Keratinocyte (primary cell): ENCODE data around the gene TARBP1. TPM values are rescaled to one million over a fixed set of nuclear protein-coding genes. Genes with fewer than 3 reads are reported as not detected.

ENCODE experiments used
- DNase-seq: peaks from one replicate; pipeline ENCODE4 v3.0.0-alpha.2; 2011; ENCODE audit warnings: low read depth, missing footprints, low spot score
- FAIRE-seq: peaks from 2 replicates; lab custom pipeline; 2011; peaks lifted over from hg19 to GRCh38; lab: Jason Lieb, UNC
- H2AFZ ChIP-seq: 2 replicates; pipeline ENCODE4 v1.6.0; 2012; ENCODE audit warnings: low read length, control low read depth, inconsistent platforms; ENCODE audit not compliant: control insufficient read depth
- H3K27ac ChIP-seq: 2 replicates; pipeline ENCODE4 v1.5.1; 2011; ENCODE audit warnings: low read length; ENCODE audit not compliant: control insufficient read depth, insufficient read depth
- H3K27me3 ChIP-seq: 3 replicates; pipeline ENCODE4 v1.6.0; 2011; ENCODE audit warnings: low read length; ENCODE audit not compliant: control insufficient read depth, insufficient read depth; ENCODE audit errors: extremely low read depth
- H3K36me3 ChIP-seq, 2 experiments: 2 replicates in 1 of 2; 3 replicates in 1 of 2; pipeline ENCODE4 v1.5.1; 2011; ENCODE audit warnings: low read length in 2 of 2, mild to moderate bottlenecking in 1 of 2; ENCODE audit not compliant: control insufficient read depth in 2 of 2, insufficient read depth in 2 of 2; ENCODE audit errors: extremely low read depth in 1 of 2
- H3K4me1 ChIP-seq: 3 replicates; pipeline ENCODE4 v1.5.1; 2011; ENCODE audit warnings: low read length; ENCODE audit not compliant: control insufficient read depth, insufficient read depth; ENCODE audit errors: extremely low read depth
- H3K4me2 ChIP-seq: 3 replicates; pipeline ENCODE4 v1.6.0; 2011; ENCODE audit warnings: low read depth, low read length; ENCODE audit not compliant: control insufficient read depth, insufficient read depth; ENCODE audit errors: extremely low read depth
- H3K4me3 ChIP-seq, 3 experiments: fragments of 200-600 bp in 1 of 3; sonication (generic) in 1 of 3; 2 replicates in 2 of 3; 3 replicates in 1 of 3; pipeline ENCODE4 v1.5.1; 2011 to 2016; ENCODE audit warnings: low read length in 3 of 3, mild to moderate bottlenecking in 3 of 3, control low read depth in 2 of 3, inconsistent platforms in 1 of 3, low read depth in 1 of 3, mixed read lengths in 1 of 3, mixed run types in 1 of 3, moderate library complexity in 1 of 3; ENCODE audit not compliant: control insufficient read depth in 2 of 3, insufficient read depth in 2 of 3; ENCODE audit errors: extremely low read depth in 1 of 3
- H3K79me2 ChIP-seq: 2 replicates; pipeline ENCODE4 v1.6.0; 2012; ENCODE audit warnings: low read length; ENCODE audit not compliant: control insufficient read depth, insufficient read depth
- H3K9ac ChIP-seq: 3 replicates; pipeline ENCODE4 v1.6.0; 2011; ENCODE audit warnings: low read length; ENCODE audit not compliant: control insufficient read depth, insufficient read depth; ENCODE audit errors: extremely low read depth
- H3K9me1 ChIP-seq: 3 replicates; pipeline ENCODE4 v1.6.0; 2011; ENCODE audit warnings: low read length; ENCODE audit not compliant: control insufficient read depth, insufficient read depth; ENCODE audit errors: extremely low read depth
- H3K9me3 ChIP-seq: 2 replicates; pipeline ENCODE4 v1.5.1; 2012; ENCODE audit warnings: low read depth, low read length; ENCODE audit not compliant: control insufficient read depth
- H4K20me1 ChIP-seq: 3 replicates; pipeline ENCODE4 v1.6.0; 2011; ENCODE audit warnings: low read length; ENCODE audit not compliant: control insufficient read depth, insufficient read depth; ENCODE audit errors: extremely low read depth
- EZH2 ChIP-seq: IDR thresholded peaks from one replicate; pipeline ENCODE4 v1.6.1; 2012; ENCODE audit warnings: inconsistent platforms, mild to moderate bottlenecking, low read length, moderate library complexity
- dilution Hi-C: fragments of 300-500 bp; cut with MboI; formaldehyde crosslinking; loops from one replicate; pipeline ENCODE4 v1.7.0; 2020; ENCODE audit warnings: low sequenced_read_pairs; ENCODE audit not compliant: extremely low pct_ligation_motif_present
- polyA plus RNA-seq, 5 experiments: library from polyadenylated mRNA; depleted of rRNA in 3 of 5; stranded (reverse) in 3 of 5; stranded (forward) in 1 of 5; unstranded in 1 of 5; fragments of >200 nt; gene quantifications; 1 replicate in 1 of 5; 2 replicates in 3 of 5; 3 replicates in 1 of 5; pipeline versions ENCODE4 v1.2.1 to v1.2.3, GENCODE V29; 2011 to 2012; ENCODE audit warnings: missing spikeins in 2 of 5, low read depth in 1 of 5, low replicate concordance in 1 of 5
- TF ChIP-seq, protein P1 (sequence below), 3 experiments: IDR thresholded peaks in 1 of 3; conservative IDR thresholded peaks in 1 of 3; optimal IDR thresholded peaks in 1 of 3; 2 replicates in 2 of 3; 3 replicates in 1 of 3; pipeline versions ENCODE3 to v1.5.1; 2011; ENCODE audit warnings: low read length in 3 of 3, mild to moderate bottlenecking in 3 of 3, moderate library complexity in 2 of 3, control low read depth in 1 of 3, inconsistent platforms in 1 of 3; ENCODE audit not compliant: insufficient read depth in 2 of 3; ENCODE audit errors: extremely low read depth in 1 of 3

Gene TARBP1
- polyA plus RNA-seq, 1 donor (not counting 4 experiments of a cell fraction or from before 2014, with no cell fraction given): 28.7 TPM

DNA sequence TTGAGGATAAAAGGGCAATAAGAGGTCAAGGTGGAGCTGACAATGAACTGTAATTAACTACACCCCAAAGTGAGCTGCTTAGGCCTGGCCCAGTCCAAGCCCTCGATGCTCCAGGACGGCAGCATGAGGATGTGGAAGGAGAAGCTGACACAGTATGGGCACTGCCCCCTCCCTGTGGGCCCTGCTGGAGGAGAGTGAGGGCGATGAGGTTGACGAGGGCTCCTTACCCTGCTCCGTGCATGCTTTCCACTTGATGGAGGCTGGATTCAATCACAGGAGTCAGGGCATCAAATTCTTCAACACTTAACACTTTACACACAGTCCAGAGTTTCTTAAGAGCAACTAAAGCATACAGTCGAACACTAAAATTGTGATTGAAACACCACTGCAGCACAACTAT lies 73.3 kb downstream of the TARBP1 start:
- dilution Hi-C loops: no loop called here
- FAIRE-seq (no peak), DNase-seq (no peak)
- no peak overlapping the region for H2AFZ ChIP-seq
- peaks cover 2% of the 10 kb centered on the region for H3K9me1 ChIP-seq
- H3K9ac ChIP-seq: no peak overlapping the region
- H3K9me3 ChIP-seq: no peaks in the 10 kb centered on the region
- no peaks in the 10 kb centered on the region for H4K20me1 ChIP-seq
- H3K4me3 ChIP-seq: no peak overlapping the region
- H3K27ac ChIP-seq: no peak overlapping the region
- no peak for TF ChIP-seq EZH2
- TF ChIP-seq, protein P1, sequence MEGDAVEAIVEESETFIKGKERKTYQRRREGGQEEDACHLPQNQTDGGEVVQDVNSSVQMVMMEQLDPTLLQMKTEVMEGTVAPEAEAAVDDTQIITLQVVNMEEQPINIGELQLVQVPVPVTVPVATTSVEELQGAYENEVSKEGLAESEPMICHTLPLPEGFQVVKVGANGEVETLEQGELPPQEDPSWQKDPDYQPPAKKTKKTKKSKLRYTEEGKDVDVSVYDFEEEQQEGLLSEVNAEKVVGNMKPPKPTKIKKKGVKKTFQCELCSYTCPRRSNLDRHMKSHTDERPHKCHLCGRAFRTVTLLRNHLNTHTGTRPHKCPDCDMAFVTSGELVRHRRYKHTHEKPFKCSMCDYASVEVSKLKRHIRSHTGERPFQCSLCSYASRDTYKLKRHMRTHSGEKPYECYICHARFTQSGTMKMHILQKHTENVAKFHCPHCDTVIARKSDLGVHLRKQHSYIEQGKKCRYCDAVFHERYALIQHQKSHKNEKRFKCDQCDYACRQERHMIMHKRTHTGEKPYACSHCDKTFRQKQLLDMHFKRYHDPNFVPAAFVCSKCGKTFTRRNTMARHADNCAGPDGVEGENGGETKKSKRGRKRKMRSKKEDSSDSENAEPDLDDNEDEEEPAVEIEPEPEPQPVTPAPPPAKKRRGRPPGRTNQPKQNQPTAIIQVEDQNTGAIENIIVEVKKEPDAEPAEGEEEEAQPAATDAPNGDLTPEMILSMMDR (optimal IDR thresholded peaks at IDR 0.05 in 1 of 3, IDR thresholded peaks at IDR 0.05 in 1 of 3, conservative IDR thresholded peaks at IDR 0.05 in 1 of 3; ENCODE audit: extremely low read depth in 1 of 3, insufficient read depth in 2 of 3, low read length in 3 of 3): no peak
- H3K4me1 ChIP-seq: no peaks in the 10 kb centered on the region
- H3K4me2 ChIP-seq: no peak overlapping the region
- no peaks in the 10 kb centered on the region for H3K27me3 ChIP-seq
- peaks cover 0 to 3% of the 10 kb centered on the region in 2 experiments for H3K36me3 ChIP-seq
- H3K79me2 ChIP-seq: no peaks in the 10 kb centered on the region

DNA sequence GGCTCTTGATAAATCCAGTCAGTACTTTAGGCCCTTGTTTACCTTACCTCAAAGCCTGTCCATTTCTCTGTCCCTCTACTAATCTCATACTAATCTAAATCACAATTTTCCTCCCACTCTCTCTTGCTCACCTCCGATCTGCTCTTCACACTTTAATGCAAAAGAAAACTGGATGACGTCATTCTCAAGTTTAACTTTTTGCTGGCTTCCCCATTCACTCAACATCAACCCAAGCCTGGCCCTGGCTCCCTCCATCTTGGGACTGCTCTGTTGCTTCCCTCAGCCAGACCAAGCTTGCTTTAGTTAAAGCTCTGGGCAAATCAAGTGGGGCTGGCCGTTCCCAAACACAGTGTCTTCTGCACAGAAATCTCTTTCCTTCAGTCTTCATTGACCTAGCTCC lies 76.0 kb downstream of the TARBP1 start:
- Histone ChIP-seq H3K4me1 (no peaks in the 10 kb centered on the region), H3K79me2 (no peaks in the 10 kb centered on the region), H3K9me1 (peaks cover 2% of the 10 kb centered on the region), H3K9ac (no peak overlapping the region), H3K4me2 (no peak overlapping the region), H3K4me3 (no peak overlapping the region), H2AFZ (no peak overlapping the region), H3K27ac (no peak overlapping the region), H3K27me3 (no peaks in the 10 kb centered on the region), H3K36me3 (no peaks in the 10 kb centered on the region), H4K20me1 (no peaks in the 10 kb centered on the region), H3K9me3 (no peaks in the 10 kb centered on the region)
- DNase-seq (no peak), FAIRE-seq (no peak)
- no peak for TF ChIP-seq EZH2
- TF ChIP-seq, protein P1 (optimal IDR thresholded peaks at IDR 0.05 in 1 of 3, IDR thresholded peaks at IDR 0.05 in 1 of 3, conservative IDR thresholded peaks at IDR 0.05 in 1 of 3; ENCODE audit: extremely low read depth in 1 of 3, insufficient read depth in 2 of 3, low read length in 3 of 3): no peak
- dilution Hi-C loops: no loop called here
